Measurements from ENCODE around the gene TAPBP.

DNA sequence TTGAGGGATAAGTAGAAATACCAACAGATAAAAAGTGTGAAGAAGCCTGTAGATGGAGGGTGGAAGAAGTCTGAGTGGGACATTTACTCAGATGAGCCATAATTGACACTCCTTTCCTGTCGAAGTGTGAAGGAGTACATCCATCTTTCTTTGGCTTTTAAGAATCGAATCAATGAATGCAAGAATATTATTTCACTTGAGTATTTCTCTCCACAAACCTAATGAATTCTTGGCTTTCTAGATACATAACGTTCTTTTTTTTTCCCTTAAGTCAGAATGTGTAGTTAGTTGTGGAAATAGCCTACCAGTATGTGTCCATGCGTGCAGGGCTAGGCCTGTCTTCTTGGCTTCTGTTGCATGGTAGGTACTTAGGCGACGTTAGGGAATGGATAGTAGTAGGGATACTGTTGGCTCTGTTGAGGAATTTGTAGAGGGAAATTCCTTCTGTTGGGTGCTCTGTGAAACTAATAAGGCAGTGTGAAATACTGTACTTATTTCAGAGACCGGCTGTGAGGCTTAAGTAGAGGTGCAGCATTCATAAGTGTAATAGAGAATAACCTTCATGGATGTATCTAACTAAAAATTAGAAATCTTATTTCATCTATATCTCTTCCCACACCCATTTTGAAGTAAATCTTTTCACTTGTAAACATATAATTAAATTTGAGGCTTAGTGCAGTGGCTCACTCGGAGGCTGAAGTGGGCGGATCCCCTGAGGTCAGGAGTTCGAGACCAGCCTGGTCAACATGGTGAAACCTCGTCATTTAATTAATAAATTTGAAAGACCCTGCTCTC, 40.6 kb downstream of the TAPBP start:
- TF ChIP-seq, protein P1, sequence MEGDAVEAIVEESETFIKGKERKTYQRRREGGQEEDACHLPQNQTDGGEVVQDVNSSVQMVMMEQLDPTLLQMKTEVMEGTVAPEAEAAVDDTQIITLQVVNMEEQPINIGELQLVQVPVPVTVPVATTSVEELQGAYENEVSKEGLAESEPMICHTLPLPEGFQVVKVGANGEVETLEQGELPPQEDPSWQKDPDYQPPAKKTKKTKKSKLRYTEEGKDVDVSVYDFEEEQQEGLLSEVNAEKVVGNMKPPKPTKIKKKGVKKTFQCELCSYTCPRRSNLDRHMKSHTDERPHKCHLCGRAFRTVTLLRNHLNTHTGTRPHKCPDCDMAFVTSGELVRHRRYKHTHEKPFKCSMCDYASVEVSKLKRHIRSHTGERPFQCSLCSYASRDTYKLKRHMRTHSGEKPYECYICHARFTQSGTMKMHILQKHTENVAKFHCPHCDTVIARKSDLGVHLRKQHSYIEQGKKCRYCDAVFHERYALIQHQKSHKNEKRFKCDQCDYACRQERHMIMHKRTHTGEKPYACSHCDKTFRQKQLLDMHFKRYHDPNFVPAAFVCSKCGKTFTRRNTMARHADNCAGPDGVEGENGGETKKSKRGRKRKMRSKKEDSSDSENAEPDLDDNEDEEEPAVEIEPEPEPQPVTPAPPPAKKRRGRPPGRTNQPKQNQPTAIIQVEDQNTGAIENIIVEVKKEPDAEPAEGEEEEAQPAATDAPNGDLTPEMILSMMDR (IDR thresholded peaks at IDR 0.05): no peak
- no peak for TF ChIP-seq POLR2A (IDR thresholded peaks at IDR 0.05)
- no peak for TF ChIP-seq EP300 (IDR thresholded peaks at IDR 0.05; ENCODE audit: low read depth)
